ENCODE results near the gene SRM.
"Not testable (repeated sequence)": the region's sequence is repeated elsewhere in the genome, so short reads cannot be mapped to it uniquely, and the experiment has no call there.

SRM gene

GRCh38 chr1:11044086-11044848 lies 15.6 kb downstream of the SRM start:
- DNase-seq = no peak

DNA sequence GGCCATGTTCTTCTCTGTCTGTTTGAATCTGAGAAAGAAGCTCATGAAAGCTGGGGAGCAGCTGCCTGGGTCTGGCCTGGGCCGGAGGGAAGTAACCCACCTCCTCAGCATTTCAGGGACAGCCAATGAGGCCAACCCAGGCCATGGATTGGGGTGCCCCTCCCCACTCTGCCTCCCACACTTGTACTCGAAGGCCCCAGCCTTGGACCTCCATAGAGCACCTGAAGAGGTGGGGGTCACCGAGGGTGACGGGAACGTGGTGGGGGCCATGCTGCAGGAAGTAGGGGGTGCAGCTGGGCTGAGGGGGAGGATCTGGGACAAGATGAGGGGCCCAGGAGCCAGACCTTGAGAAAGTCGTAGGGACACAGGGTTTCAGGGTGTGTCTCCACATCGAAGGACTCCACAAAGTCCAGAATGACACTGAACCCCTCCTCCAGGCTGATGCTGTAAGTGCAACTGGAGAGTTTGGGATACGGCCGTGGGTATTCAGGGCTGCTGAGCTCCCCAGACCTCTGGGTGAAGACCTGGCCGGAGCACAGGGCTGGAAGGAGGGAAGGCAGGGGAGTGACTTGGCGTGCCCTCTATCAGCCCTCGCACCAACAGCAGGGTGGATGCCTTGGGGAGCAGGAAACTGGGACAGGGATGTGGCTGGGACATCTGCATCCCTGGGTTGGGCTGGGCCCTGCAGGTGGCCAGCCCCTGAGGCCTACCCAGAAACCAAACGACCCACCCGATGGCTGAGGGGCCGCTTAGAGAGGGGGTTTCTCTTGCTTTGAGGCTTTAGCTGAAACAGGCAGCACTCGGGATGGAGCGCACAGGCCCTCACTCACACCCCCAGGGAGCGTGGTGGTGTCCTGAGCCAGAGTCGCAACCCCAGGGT lies 16.6 kb downstream of the SRM start:
- DNase-seq = no peak

DNA sequence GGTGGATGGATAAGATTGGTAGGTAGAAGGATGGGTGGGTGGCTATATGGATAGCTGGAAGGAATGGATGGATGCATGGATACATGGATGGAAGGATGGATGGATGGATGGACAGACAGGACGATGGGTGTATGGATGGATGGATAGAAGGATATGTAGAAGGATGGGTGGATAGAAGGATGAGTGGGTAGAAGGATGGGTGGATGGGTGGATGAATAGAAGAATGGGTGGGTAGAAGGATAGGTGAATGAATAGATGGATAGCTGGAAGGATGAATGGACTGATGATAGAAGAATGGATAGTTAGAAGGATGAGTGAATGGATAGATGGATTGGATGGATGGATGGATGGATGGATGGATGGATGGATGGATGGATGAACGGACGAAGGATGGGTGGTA lies 17.8 kb downstream of the SRM start:
- DNase-seq = no peak

GRCh38 chr1:11041048-11041447 lies 18.8 kb downstream of the SRM start:
- no peak for DNase-seq

DNA sequence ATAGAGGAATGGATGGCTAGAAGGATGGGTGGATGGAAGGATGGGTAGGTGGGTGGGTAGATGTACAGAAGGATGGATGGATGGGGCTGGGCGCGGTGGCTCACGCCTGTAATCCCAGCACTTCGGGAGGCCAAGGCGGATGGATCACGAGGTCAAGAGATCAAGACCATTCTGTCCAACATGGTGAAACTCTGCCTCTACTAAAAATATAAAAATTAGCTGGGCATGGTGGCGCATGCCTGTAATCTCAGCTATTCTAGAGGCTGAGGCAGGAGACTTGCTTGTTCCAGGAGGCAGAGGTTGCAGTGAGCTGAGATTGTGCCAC lies 19.8 kb downstream of the SRM start:
- DNase-seq = not testable (repeated sequence)

- DNase-seq = no peak
Observed at GRCh38 chr1:11039351-11040104, 20.3 kb downstream of the SRM start.

DNA sequence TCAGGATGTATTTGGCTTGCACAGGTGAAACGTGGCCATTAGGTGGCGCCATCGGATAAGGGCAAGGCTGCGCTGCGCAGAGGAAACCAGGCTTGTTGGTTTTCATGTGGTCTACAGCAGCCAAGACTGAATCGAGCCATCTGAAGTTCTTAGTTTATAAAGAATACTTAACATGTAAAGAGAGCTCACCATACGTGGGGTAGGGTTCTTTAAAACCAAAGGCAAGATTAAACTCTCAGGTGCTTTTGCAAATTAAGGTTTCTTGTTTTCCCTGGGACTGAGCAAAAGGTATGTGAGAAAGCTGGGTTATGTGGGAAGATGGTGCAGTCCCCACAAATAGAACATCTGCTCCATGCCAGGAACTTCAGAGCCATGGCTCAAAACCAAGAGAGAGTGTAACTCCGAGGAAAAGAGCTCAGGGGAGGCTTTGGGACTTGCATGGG lies 22.1 kb downstream of the SRM start:
- peak; percentile 91 for DNase-seq

- DNase-seq = not testable (repeated sequence)
Observed at GRCh38 chr1:11037019-11037739, 22.6 kb downstream of the SRM start.

- no peak for DNase-seq
Observed at GRCh38 chr1:11031624-11032262, 28.1 kb downstream of the SRM start.

- DNase-seq = no peak
Observed at GRCh38 chr1:11030865-11031264, 29.0 kb downstream of the SRM start.

- DNase-seq = no peak
Observed at GRCh38 chr1:11028018-11028417, 31.8 kb downstream of the SRM start.

GRCh38 chr1:11027316-11027715 lies 32.5 kb downstream of the SRM start:
- DNase-seq = no peak

GRCh38 chr1:11026903-11027302 lies 32.9 kb downstream of the SRM start:
- DNase-seq = no peak

GRCh38 chr1:11026052-11026451 lies 33.8 kb downstream of the SRM start:
- DNase-seq = no peak

DNA sequence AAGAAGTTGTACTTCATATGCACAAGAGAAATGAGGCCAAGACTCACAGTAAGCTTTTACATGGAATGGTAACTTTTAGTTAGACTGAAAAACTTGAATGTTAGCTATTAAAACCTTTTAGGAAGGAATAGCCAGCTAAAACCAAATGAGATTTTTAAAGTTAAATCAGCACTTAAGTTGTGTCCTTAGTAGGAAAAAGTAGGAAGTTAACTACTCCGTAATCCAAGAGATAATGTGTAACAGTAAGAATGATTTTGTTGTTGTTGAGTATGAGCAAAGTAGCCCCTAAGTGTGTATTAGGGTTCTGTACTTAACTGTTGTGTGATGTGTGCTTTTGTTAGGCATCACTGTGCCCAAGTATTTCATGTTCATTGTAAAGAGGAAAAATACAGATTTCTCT lies 34.2 kb downstream of the SRM start:
- DNase-seq = no peak

GRCh38 chr1:11024874-11025203 lies 35.0 kb downstream of the SRM start:
- no peak for DNase-seq

DNA sequence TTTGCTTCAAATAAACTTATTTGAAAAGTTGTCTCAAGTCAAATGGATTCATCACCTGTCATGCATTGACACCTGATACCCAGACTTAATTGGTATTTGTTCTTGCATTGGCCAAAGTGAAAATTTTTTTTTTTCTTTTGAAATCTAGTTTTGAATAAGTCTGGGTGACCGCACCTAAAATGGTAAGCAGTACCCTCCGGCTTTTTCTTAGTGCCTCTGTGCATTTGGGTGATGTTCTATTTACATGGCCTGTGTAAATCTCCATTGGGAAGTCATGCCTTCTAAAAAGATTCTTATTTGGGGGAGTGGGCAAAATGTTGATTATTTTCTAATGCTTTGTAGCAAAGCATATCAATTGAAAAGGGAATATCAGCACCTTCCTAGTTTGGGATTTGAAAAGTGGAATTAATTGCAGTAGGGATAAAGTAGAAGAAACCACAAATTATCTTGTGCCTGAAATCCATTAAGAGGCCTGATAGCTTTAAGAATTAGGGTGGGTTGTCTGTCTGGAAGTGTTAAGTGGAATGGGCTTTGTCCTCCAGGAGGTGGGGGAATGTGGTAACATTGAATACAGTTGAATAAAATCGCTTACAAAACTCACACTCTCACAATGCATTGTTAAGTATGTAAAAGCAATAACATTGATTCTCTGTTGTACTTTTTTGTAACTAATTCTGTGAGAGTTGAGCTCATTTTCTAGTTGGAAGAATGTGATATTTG lies 35.5 kb downstream of the SRM start:
- no peak for DNase-seq

DNA sequence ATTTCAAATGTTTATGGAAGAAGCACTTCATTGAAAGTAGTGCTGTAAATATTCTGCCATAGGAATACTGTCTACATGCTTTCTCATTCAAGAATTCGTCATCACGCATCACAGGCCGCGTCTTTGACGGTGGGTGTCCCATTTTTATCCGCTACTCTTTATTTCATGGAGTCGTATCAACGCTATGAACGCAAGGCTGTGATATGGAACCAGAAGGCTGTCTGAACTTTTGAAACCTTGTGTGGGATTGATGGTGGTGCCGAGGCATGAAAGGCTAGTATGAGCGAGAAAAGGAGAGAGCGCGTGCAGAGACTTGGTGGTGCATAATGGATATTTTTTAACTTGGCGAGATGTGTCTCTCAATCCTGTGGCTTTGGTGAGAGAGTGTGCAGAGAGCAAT lies 36.6 kb downstream of the SRM start:
- DNase-seq = no peak

DNA sequence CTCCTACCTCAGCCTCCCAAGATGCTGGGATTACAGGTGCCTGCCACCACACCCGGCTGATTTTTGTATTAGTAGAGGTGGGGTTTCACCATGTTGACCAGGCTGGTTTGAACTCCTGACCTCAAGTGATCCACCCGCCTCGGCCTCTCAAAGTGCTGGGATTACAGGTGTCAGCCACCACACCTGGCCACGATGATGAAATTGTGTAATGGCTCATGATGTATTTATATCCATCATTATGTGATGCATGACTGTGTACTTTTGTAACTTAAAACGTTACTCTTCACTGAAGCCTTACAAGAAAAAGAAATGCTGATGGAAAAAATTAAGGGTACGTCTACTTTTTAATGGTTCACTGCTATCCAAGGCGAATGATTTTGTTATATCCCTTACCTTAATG lies 39.8 kb downstream of the SRM start:
- DNase-seq = no peak

GRCh38 chr1:11019358-11019757 lies 40.5 kb downstream of the SRM start:
- DNase-seq = not testable (repeated sequence)

GRCh38 chr1:11013160-11013531 lies 46.7 kb downstream of the SRM start:
- DNase-seq = no peak
